Activated CD4-positive, alpha-beta T cell treated with anti-CD3 and anti-CD28 coated beads, Interleukin-2, amount 50 U/mL, for 24 hours (primary cell): ENCODE data around the gene WDR1.
A peak's percentile ranks its signal among the peaks of the same experiment; 100 is the strongest.
"Not testable (repeated sequence)": the region's sequence is repeated elsewhere in the genome, so short reads cannot be mapped to it uniquely, and the experiment has no call there.

ENCODE experiments used
- DNase-seq, 2 donors: peaks; one replicate each; pipeline ENCODE4 v3.0.0-alpha.2; 2020; ENCODE audit warnings: low read depth in 1 of 2, low spot score in 1 of 2

The WDR1 gene

DNA sequence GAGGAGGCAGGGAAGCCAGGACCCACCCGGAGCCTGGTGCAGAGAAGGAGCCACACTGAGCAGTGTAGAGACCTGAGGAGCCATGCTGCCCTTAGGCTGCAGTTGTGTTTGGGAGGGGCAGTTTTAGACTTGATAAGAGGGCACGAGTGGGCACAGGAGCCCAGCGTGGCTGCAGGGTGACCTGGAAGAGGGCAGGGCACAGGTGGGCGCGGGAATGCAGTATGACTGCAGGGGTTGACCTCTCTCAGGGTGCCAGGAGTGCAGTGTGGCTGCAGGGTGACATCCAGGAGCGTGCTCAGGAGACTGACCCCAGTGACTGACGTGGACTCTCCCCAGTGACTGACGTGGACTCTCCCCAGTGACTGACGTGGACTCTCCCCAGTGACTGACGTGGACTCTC is 14.6 kb upstream of the WDR1 start:
- DNase-seq: no peak

DNA sequence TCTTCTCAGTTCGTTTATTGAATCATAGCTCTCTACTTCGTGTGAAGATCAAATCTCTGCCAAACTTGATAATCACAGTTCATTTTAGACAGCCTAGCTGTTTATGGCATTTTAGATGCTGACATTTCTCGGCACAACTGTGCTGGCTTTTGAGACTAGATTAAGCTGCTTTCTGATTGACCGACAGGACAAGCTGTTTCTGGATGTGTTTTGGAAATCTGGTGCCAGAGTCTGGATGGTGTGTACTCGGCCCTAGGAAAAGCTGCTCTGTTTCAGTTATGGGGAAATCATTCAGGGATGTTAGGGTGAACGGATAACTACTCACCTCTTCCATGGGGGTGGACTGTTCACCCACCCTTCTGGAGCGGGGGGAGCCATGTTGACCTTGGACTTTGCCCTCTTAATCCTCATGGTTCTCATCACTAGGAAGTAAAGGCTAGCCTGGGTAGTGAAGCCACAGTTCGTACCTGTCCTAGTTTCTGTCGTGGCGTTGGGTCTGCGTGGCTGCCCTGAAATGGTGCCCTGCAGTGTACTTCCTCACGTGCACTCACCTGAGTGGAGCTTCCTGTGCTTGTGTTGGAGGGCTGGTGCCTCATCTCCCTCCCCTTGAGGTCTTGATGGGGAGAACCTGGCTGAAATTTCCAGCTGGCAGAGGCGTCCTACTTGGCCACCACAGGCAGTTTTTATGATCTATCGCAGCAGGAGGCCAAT is 13.7 kb upstream of the WDR1 start:
- no peak for DNase-seq

DNA sequence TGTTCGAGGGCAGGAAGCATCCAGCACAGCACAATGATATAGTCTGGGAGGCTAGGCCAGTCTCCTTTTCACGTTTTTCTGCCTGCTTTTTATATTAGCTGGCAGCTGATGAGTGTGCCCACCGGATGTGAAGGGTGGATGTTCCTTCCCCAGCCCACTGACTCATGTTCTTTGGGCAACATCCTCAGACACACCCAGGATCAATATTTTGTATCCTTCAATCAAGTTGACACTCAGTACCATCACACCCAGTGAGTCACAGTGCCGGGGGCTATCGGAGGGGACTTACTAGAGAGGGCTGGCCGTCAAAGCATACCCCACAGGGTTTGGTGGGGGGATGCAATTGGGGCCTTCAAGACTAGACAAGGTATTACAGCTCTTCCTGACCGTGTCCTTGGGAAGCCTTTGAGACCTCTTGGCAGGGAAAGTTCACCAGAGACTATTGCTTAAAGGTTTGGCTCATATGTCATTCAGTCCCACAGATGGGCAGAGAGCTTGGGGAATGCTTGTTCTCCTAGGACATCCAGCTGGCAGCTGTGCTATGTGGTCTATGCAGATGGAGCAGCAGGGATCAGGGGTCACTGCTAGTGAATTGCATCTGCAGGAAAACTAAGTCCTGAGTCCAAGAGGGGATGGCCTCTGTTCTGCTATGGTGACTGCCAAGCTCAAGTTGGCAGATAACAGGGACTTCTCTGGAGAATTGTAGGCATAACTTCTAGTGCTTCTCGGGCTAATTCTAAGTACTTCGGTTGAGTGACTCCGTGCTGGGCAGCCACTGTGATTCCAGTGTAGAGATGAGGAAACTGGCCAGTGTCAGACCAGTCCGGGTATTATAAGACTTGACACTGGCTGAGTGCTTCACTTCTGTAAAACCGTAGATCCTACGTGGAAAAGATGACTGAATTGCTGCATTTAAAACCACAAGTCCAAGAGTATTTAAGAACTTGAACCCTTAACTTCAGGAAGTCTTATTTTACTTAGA is 12.9 kb upstream of the WDR1 start:
- DNase-seq: no peak

DNA sequence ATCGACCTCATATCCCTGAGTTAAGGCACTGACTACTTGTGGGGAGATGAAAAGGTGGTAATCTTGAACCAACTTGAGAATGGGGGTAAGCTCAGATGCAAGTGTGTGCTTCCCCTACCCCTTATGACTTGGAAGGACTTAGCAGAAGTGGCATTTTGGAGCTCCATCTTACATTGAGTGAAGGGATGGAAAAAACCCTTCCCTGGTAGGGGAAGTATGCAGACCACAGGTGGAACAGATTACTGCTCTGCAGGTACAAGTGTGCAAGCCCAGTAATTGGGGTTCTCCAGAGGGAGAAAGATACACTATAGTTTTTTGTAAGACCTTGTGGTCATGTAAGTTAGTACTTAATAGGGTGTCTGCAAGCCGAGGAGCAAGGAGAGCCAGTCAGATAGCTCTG is 12.2 kb upstream of the WDR1 start:
- no peak for DNase-seq

DNA sequence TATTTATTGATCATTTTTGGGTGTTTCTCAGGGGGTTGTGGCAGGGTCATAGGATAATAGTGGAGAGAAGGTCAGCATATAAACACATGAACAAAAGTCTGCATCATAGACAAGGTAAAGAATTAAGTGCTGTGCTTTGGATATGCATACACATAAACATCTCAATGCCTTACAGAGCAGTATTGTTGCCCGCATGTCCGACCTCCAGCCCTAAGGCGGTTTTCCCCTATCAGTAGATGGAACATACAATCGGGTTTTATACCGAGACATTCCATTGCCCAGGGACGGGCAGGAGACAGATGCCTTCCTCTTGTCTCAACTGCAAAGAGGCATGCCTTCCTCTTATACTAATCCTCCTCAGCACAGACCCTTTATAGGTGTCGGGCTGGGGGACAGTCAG is 10.9 kb upstream of the WDR1 start:
- not testable (repeated sequence) for DNase-seq

DNA sequence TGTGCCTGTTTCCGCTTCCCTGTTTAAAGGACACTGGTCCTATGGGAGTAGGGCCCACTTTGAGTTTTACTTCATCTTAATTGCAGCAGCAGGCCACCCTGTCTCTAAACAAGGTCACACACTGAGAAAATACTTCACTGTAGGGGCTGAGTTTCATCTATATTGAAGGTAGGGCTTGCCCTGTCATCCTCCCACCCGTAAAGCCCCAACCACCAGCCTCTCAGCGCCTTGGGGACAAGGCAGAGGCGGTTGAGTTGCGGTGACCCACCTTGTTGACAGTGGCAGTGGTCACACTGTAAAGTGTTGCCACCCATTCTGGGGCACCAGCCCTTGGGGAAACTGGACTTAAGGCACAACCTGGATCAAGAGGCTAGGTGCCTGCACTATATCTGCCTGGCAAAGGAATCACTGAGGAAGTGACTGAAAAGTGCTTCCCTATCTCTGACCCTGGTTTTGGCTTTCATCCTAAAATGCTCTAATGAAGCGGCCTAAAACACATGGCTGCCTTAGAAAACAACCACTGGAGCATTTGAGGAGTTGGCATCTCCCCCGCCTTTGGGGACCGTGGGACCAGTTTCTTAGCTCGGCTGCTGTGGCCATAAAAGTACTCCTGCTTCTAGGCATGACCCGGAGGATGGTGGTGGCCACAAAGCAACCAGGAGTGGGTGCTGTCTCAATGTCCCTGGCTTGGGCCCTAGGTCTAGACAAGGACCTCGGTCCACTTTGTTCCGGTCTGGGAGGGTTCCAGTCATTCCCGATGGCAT is 7.8 kb upstream of the WDR1 start:
- DNase-seq: no peak

GRCh38 chr4:10123227-10124101 is 6.9 kb upstream of the WDR1 start:
- DNase-seq: no peak

DNA sequence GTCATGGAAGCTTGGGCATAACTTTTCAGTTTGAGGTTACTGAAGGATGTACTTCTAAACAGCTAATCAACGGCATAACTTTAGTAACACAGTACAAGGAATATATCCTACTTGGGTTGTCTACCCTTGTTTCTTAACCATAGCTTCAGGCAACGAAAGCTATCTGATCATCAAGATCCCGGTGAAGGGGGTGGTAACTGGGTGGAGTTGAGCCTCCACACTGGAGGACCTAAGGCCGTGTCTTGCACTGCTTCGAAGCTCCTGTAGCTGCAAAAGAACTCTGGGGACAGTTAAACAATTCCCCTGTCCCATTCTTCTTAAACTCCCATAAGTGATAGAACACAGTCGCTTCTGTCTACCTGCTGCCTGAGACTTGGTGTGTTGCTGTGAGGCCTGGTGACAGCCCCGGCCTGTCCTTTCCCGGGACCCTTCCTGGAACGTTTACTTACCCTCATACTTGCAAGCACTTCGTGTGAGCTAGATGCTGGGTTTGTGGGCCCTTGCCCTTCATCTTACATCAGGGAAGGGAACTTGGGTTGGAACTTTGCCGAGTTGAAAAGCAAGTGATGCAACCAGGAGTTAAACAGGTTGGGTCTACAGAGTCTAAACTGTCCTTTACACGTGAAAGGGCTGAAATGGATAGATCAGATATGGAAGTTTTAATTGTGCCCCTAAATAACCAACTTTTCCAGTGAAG is 5.8 kb upstream of the WDR1 start:
- DNase-seq: no peak

- DNase-seq: no peak
These were observed 5.1 kb upstream of the WDR1 start for GRCh38 chr4:10121568-10122208.

GRCh38 chr4:10120943-10121567 is 4.5 kb upstream of the WDR1 start:
- DNase-seq: no peak

GRCh38 chr4:10119773-10120172 is 3.2 kb upstream of the WDR1 start:
- no peak for DNase-seq

DNA sequence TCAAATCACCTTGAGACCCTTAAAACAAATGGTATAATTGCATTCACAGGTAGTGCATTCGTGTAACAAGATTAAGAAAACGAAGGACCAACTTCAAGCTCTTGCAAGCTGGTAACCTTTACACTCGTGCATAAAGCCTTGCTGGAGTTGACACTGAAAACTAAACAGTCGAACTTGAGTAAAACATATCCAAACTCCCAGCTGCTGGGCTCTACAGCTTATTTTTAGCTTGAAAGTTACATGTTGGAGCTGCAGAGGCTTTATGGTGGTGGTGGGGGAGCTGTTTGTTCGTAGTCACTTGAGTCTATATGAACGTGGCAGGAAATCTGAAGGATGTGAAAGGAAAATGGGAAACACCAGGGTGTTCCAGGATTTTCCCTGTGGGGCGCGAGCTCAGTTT is 2.7 kb upstream of the WDR1 start:
- DNase-seq: no peak

- no peak for DNase-seq
These were observed 1.7 kb upstream of the WDR1 start for GRCh38 chr4:10118048-10119004.

- no peak for DNase-seq
These were observed 904 bp upstream of the WDR1 start for GRCh38 chr4:10117359-10118047.

DNA sequence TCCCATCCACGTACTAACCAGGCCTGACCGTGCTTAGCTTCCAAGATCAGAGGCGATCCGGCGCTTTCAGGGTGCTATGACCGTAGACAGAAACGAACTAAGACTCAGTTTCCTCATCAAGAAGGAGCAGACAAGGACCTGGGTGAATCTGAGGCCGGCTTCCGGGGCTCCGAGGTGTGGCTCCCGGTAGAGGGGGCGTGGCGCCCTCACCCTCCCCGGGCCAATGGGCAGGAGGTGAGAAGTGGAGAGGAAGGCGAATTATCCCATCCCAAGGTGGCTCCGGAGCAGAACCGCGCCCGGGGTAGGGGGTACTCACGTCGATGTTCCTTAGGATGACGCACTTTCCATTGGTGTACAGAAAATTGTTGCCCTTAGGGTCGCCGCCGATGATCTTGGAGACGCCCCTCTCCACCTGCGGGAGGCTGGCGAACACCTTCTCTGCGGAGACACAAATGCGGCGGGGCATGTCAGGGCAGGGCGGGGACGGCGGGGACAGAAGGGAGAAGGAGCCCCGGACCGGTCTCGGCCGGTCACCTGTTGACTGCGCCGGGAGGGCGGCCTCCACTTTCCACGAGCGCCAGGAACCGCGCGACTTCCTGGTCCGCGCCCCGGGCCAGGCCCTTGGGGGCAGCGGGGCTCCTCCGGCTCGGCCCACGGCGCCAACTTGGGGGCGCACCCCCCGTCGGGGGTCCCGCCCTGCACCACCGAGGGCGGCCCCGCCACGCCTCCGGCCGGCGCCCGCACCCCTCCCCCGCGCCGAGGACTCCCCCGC is 616 bp downstream of the WDR1 start:
- peak in 1 of 2 donors; percentile 67 for DNase-seq

DNA sequence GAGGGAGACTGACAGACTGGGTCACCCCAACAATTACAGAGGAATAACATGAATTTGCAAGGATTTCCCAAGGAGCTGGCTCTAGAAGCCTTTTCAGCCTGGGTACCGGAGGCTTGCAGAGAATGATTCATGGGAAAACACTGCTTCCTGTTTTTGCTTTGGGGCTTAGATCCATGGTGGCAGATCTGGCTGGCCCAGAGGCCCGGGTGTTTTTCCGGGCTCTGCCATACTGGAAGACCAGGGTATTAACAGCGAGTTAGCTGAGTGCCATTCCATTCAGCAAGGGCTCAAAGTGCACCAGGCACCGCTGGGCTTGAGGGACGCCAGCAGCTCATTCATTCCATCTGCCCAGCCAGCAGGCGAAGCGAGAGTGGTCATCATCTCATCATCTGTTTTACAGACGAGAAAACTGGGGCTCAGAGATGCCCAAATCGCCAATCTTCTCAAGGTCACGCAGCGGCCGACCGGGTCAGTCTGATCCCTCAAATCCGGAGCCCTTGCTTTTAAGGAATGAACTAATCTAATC is 1.3 kb downstream of the WDR1 start:
- DNase-seq: no peak
